ENCODE data around the gene EFS.

DNA sequence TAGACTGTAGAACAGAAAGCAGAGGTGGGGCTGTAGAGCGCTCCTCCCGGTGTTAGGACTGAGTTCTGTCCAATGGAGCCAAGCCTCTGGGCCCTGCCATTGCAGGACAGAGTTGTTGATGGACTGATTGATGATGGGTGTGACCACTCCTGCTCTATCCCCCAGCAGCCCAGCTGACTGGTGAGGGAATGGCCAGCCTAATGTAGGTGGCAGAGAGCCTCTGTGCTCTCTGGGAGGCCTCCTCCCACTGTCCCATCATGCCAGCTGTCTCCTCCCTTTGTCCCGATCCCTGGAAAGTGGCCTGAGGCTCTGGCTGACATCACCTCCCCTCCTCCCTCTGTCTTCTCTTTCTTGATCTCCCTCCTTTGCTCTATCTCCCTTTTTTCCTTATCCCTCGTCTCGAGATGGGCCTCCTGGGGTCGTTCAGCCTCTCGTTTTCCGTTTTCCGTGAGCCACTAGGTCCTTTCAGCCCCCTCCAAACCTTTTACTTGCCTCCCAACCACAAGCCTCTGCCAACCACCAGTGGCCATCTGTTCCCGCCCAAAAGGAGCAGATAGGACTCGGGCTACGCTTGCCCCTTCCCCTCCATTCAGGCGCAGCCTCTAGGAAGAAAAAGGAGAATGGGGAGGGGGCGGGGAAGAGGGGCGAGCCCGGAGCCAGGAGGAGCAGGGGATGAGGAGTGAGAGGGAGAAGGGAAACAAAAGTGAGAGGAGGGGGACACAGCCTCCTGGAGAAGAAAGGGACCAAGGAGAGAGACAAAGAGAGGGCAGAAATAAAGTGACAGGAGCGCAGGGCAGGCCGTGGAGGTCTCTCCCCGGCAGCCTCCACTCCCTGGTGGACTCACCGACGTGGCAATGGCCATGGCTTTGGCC, 572 bp downstream of the EFS start:
- TF ChIP-seq, protein P1, sequence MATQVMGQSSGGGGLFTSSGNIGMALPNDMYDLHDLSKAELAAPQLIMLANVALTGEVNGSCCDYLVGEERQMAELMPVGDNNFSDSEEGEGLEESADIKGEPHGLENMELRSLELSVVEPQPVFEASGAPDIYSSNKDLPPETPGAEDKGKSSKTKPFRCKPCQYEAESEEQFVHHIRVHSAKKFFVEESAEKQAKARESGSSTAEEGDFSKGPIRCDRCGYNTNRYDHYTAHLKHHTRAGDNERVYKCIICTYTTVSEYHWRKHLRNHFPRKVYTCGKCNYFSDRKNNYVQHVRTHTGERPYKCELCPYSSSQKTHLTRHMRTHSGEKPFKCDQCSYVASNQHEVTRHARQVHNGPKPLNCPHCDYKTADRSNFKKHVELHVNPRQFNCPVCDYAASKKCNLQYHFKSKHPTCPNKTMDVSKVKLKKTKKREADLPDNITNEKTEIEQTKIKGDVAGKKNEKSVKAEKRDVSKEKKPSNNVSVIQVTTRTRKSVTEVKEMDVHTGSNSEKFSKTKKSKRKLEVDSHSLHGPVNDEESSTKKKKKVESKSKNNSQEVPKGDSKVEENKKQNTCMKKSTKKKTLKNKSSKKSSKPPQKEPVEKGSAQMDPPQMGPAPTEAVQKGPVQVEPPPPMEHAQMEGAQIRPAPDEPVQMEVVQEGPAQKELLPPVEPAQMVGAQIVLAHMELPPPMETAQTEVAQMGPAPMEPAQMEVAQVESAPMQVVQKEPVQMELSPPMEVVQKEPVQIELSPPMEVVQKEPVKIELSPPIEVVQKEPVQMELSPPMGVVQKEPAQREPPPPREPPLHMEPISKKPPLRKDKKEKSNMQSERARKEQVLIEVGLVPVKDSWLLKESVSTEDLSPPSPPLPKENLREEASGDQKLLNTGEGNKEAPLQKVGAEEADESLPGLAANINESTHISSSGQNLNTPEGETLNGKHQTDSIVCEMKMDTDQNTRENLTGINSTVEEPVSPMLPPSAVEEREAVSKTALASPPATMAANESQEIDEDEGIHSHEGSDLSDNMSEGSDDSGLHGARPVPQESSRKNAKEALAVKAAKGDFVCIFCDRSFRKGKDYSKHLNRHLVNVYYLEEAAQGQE (IDR thresholded peaks at IDR 0.05; ENCODE audit: insufficient read depth in 1 of 2, low read depth in 2 of 2, low read length in 2 of 2) = no peak
- TF ChIP-seq POLR2AphosphoS5 (IDR thresholded peaks at IDR 0.05; ENCODE audit: low read depth, low read length) = no peak
- TF ChIP-seq TAF1 (IDR thresholded peaks at IDR 0.05; ENCODE audit: borderline replicate concordance, insufficient read depth, low read length) = no peak
- TF ChIP-seq FOXP2 (optimal IDR thresholded peaks at IDR 0.05; ENCODE audit: borderline replicate concordance, extremely low read depth, extremely low read length, insufficient read depth) = no peak
